IgD-negative memory B cell (primary cell): ENCODE measurements around the gene MDM4. TPM values are rescaled to one million over a fixed set of nuclear protein-coding genes. Genes with fewer than 3 reads are reported as not detected.

Experiments used
- H3K27ac Mint-ChIP-seq, 3 donors: one replicate each; pipeline ENCODE4 v1.8.0; 2020 to 2022; ENCODE audit warnings: mild to moderate bottlenecking in 3 of 3, mixed read lengths in 3 of 3, moderate library complexity in 1 of 3
- H3K27me3 Mint-ChIP-seq: one replicate; pipeline ENCODE4 v1.8.0; 2021; ENCODE audit warnings: mixed read lengths
- H3K36me3 Mint-ChIP-seq: one replicate; pipeline ENCODE4 v1.8.0; 2020; ENCODE audit warnings: mild to moderate bottlenecking, mixed read lengths
- H3K4me1 Mint-ChIP-seq, 3 donors: one replicate each; pipeline ENCODE4 v1.8.0; 2020 to 2022; ENCODE audit warnings: mixed read lengths in 3 of 3, mild to moderate bottlenecking in 1 of 3
- H3K4me3 Mint-ChIP-seq, 4 donors: one replicate each; pipeline ENCODE4 v1.8.0; 2020 to 2022; ENCODE audit warnings: mild to moderate bottlenecking in 4 of 4, mixed read lengths in 4 of 4, moderate library complexity in 3 of 4
- H3K9me3 Mint-ChIP-seq, 3 donors: one replicate each; pipeline ENCODE4 v1.8.0; 2020 to 2021; ENCODE audit warnings: mixed read lengths in 3 of 3, mild to moderate bottlenecking in 1 of 3
- polyA plus RNA-seq: library from polyadenylated mRNA; unstranded; fragments of 300-500 nt; fragmentation: Illumina TruSeq; gene quantifications from one replicate; pipeline ENCODE4 v1.2.3, GENCODE V29; 2021

The MDM4 gene
- 23.9 TPM for polyA plus RNA-seq

GRCh38 chr1:204516180-204516879 is at the start of gene MDM4:
TSS of gene MDM4 (plus strand) at chr1:204516406. CDS start at chr1:204525519, 9,113 bp downstream.
- Mint-ChIP-seq H3K27ac (peak within 1 kb of the TSS in 2 of 3 donors; percentile 56 to 96), H3K27me3 (no peaks in the 10 kb centered on the region), H3K4me3 (peak within 1 kb of the TSS in 2 of 4 donors; percentile 65 to 91), H3K36me3 (peaks cover 5% of the 10 kb centered on the region), H3K4me1 (peaks cover 30 to 55% (median 49%) of the 10 kb centered on the region in 3 donors), H3K9me3 (no peaks in the 10 kb centered on the region)

GRCh38 chr1:204466416-204467405 is 49.5 kb upstream of the MDM4 start:
- no peaks in the 10 kb centered on the region for H3K27me3 Mint-ChIP-seq
- H3K36me3 Mint-ChIP-seq = peaks cover 11% of the 10 kb centered on the region
- peak overlapping the region in 3 of 4 donors; percentile 17 to 81 (median 78) for H3K4me3 Mint-ChIP-seq
- H3K27ac Mint-ChIP-seq = peak overlapping the region; percentile 88 to 97 (median 90)
- H3K9me3 Mint-ChIP-seq = no peaks in the 10 kb centered on the region
- H3K4me1 Mint-ChIP-seq = peaks cover 53 to 58% (median 54%) of the 10 kb centered on the region in 3 donors

GRCh38 chr1:204468206-204468605 is 48.0 kb upstream of the MDM4 start:
- Mint-ChIP-seq H3K4me1 (peaks cover 47 to 49% (median 47%) of the 10 kb centered on the region in 3 donors), H3K36me3 (peaks cover 11% of the 10 kb centered on the region), H3K4me3 (peak overlapping the region in 1 of 4 donors; percentile 31), H3K9me3 (no peaks in the 10 kb centered on the region), H3K27ac (peak overlapping the region in 2 of 3 donors; percentile 73 to 83), H3K27me3 (no peaks in the 10 kb centered on the region)

GRCh38 chr1:204468766-204469302 is 47.4 kb upstream of the MDM4 start:
- Mint-ChIP-seq H3K27ac (peak overlapping the region in 2 of 3 donors; percentile 60 to 83), H3K4me1 (peaks cover 43 to 48% (median 47%) of the 10 kb centered on the region in 3 donors), H3K27me3 (no peaks in the 10 kb centered on the region), H3K9me3 (no peaks in the 10 kb centered on the region), H3K4me3 (peak overlapping the region in 2 of 4 donors; percentile 31 to 63), H3K36me3 (peaks cover 11% of the 10 kb centered on the region)

- Mint-ChIP-seq H3K4me3 (peak overlapping the region in 1 of 4 donors; percentile 63), H3K36me3 (peaks cover 11% of the 10 kb centered on the region), H3K27me3 (no peaks in the 10 kb centered on the region), H3K9me3 (no peaks in the 10 kb centered on the region), H3K4me1 (peaks cover 40 to 45% (median 44%) of the 10 kb centered on the region in 3 donors), H3K27ac (peak overlapping the region in 1 of 3 donors; percentile 60)
Observed at GRCh38 chr1:204469304-204469703, 46.9 kb upstream of the MDM4 start.

GRCh38 chr1:204471687-204472086 is 44.5 kb upstream of the MDM4 start:
- H3K4me3 Mint-ChIP-seq = no peak overlapping the region
- peaks cover 36 to 42% (median 40%) of the 10 kb centered on the region in 3 donors for H3K4me1 Mint-ChIP-seq
- peaks cover 9% of the 10 kb centered on the region for H3K36me3 Mint-ChIP-seq
- no peaks in the 10 kb centered on the region for H3K9me3 Mint-ChIP-seq
- no peak overlapping the region for H3K27ac Mint-ChIP-seq
- H3K27me3 Mint-ChIP-seq = no peaks in the 10 kb centered on the region

- Mint-ChIP-seq H3K27me3 (no peaks in the 10 kb centered on the region), H3K27ac (peak overlapping the region in 1 of 3 donors; percentile 26), H3K4me1 (peaks cover 42 to 45% (median 45%) of the 10 kb centered on the region in 3 donors), H3K9me3 (no peaks in the 10 kb centered on the region), H3K4me3 (no peak overlapping the region), H3K36me3 (peaks cover 11% of the 10 kb centered on the region)
Observed at GRCh38 chr1:204472660-204473059, 43.5 kb upstream of the MDM4 start.

- H3K4me3 Mint-ChIP-seq = peak overlapping the region in 1 of 4 donors; percentile 33
- peaks cover 11% of the 10 kb centered on the region for H3K36me3 Mint-ChIP-seq
- H3K27ac Mint-ChIP-seq = peak overlapping the region; percentile 8 to 42 (median 26)
- no peaks in the 10 kb centered on the region for H3K9me3 Mint-ChIP-seq
- H3K27me3 Mint-ChIP-seq = no peaks in the 10 kb centered on the region
- H3K4me1 Mint-ChIP-seq = peaks cover 45 to 51% (median 47%) of the 10 kb centered on the region in 3 donors
Observed at GRCh38 chr1:204473400-204473965, 42.7 kb upstream of the MDM4 start.

- Mint-ChIP-seq H3K9me3 (no peaks in the 10 kb centered on the region), H3K4me3 (peak overlapping the region in 2 of 4 donors; percentile 76 to 80), H3K36me3 (peaks cover 4% of the 10 kb centered on the region), H3K4me1 (peaks cover 63 to 74% (median 64%) of the 10 kb centered on the region in 3 donors), H3K27ac (peak overlapping the region; percentile 6 to 74 (median 70)), H3K27me3 (no peaks in the 10 kb centered on the region)
Observed at GRCh38 chr1:204475656-204476432, 40.4 kb upstream of the MDM4 start.

GRCh38 chr1:204476563-204476962 is 39.6 kb upstream of the MDM4 start:
- H3K27ac Mint-ChIP-seq = peak overlapping the region in 1 of 3 donors; percentile 85
- H3K9me3 Mint-ChIP-seq = no peaks in the 10 kb centered on the region
- H3K36me3 Mint-ChIP-seq = peaks cover 4% of the 10 kb centered on the region
- peaks cover 70 to 81% (median 71%) of the 10 kb centered on the region in 3 donors for H3K4me1 Mint-ChIP-seq
- peak overlapping the region in 2 of 4 donors; percentile 11 to 78 for H3K4me3 Mint-ChIP-seq
- no peaks in the 10 kb centered on the region for H3K27me3 Mint-ChIP-seq

GRCh38 chr1:204477036-204477740 is 39.0 kb upstream of the MDM4 start:
- H3K36me3 Mint-ChIP-seq = peaks cover 4% of the 10 kb centered on the region
- H3K4me3 Mint-ChIP-seq = peak overlapping the region in 2 of 4 donors; percentile 11 to 78
- peak overlapping the region in 2 of 3 donors; percentile 85 to 86 for H3K27ac Mint-ChIP-seq
- H3K9me3 Mint-ChIP-seq = no peaks in the 10 kb centered on the region
- peaks cover 72 to 87% (median 77%) of the 10 kb centered on the region in 3 donors for H3K4me1 Mint-ChIP-seq
- H3K27me3 Mint-ChIP-seq = no peaks in the 10 kb centered on the region

GRCh38 chr1:204478172-204478899 is 37.9 kb upstream of the MDM4 start:
- Mint-ChIP-seq H3K27ac (peak overlapping the region in 2 of 3 donors; percentile 47 to 85), H3K4me3 (peak overlapping the region in 2 of 4 donors; percentile 11 to 87), H3K27me3 (no peaks in the 10 kb centered on the region), H3K9me3 (no peaks in the 10 kb centered on the region), H3K36me3 (peaks cover 4% of the 10 kb centered on the region), H3K4me1 (peaks cover 72 to 88% (median 79%) of the 10 kb centered on the region in 3 donors)
